GM23248 (cell line): ENCODE measurements around the gene NAXE.

ENCODE experiments used
- EZH2 ChIP-seq: fragments of 200-600 bp; sonication (generic); IDR thresholded peaks from 2 replicates; pipeline ENCODE4 v1.6.1; 2018; ENCODE audit warnings: antibody characterized with exemption, mild to moderate bottlenecking; ENCODE audit not compliant: insufficient read depth, poor library complexity, severe bottlenecking
- EZH2phosphoT487 ChIP-seq: fragments of 200-600 bp; sonication (generic); IDR thresholded peaks from 2 replicates; pipeline ENCODE4 v1.6.1; 2018; ENCODE audit warnings: antibody characterized with exemption, moderate library complexity, mild to moderate bottlenecking, low read depth; ENCODE audit not compliant: insufficient read depth

DNA sequence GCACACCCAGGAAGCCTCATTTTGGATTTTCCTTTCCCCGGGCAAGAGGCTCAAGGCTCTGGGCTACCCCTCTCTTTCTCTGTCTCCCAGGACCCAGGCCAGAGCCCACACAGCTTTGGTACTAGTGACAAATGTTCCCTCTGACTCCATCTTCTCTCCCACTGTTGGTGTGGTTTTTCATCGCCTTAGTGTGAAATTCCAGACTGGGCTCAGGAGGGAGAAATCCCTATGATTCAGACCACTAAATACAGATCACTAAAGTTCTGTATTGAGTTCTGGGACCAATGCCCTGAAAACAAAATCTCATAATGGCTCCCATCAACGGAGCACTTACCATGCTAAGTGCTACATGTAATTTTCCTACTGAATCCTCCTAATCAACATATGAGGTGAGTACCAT, 45.3 kb upstream of the NAXE start:
- no peak for TF ChIP-seq EZH2
- TF ChIP-seq EZH2phosphoT487: no peak
